AG09309 (cell line): Measurements from ENCODE around the gene TUBB2B.
"Not testable (repeated sequence)": the region's sequence is repeated elsewhere in the genome, so short reads cannot be mapped to it uniquely, and the experiment has no call there.

Source experiments
- DNase-seq: peaks from one replicate; pipeline ENCODE4 v3.0.0-alpha.2; 2010; ENCODE audit warnings: low read depth
- H3K4me3 ChIP-seq: 2 replicates; pipeline ENCODE4 v1.5.1; 2011; ENCODE audit warnings: mild to moderate bottlenecking, low read depth, low read length, moderate library complexity; ENCODE audit not compliant: control insufficient read depth
- TF ChIP-seq, protein P1 (sequence below): IDR thresholded peaks from 2 replicates; pipeline ENCODE4 v1.5.1; 2011; ENCODE audit warnings: mild to moderate bottlenecking, low read depth, low read length, inconsistent platforms; ENCODE audit not compliant: insufficient read depth, control insufficient read depth; ENCODE audit errors: missing control alignments

TUBB2B gene

DNA sequence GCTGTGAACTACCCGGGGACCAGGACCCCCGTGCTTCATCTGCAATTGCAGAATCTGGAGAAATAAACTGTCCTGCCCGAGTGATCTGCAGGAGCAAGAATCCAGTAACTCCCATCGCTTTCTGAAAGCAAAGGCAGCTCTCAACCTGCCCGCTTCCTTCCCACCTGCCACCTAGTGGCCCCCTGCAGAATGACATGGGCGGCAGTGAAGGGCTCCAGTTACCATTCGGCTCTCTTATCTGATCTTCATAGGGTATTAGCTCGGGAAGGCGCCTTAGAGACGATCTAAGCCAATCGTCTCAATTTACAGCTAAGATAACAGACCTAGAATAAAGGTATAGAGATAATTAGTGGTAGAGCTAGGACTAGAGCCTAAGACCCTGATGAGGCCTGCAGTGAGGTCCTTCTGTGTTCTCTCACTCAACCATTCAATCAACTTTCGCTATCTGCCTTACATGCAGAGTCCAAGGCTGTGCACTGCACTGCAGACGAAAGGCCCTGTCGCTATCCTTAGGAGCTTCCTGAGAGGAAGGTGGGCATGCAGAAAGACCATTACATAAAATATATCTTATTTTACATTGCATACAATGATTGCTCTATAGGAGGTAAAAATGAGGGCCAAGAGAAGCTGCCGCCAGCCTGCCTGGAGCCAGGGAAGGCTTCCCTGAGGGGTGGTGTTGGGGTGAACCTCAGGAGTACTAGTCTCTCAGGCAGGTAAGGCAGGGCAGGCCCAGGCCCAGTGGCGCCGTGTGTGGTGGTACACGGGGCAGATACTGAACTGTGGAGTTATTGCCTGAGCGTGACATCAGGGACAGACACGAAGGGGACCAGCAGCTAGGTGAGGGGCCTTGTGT is 24.2 kb upstream of the TUBB2B start:
- DNase-seq: peak; percentile 38
- TF ChIP-seq, protein P1, sequence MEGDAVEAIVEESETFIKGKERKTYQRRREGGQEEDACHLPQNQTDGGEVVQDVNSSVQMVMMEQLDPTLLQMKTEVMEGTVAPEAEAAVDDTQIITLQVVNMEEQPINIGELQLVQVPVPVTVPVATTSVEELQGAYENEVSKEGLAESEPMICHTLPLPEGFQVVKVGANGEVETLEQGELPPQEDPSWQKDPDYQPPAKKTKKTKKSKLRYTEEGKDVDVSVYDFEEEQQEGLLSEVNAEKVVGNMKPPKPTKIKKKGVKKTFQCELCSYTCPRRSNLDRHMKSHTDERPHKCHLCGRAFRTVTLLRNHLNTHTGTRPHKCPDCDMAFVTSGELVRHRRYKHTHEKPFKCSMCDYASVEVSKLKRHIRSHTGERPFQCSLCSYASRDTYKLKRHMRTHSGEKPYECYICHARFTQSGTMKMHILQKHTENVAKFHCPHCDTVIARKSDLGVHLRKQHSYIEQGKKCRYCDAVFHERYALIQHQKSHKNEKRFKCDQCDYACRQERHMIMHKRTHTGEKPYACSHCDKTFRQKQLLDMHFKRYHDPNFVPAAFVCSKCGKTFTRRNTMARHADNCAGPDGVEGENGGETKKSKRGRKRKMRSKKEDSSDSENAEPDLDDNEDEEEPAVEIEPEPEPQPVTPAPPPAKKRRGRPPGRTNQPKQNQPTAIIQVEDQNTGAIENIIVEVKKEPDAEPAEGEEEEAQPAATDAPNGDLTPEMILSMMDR: peak; percentile 97
- H3K4me3 ChIP-seq: no peak overlapping the region

DNA sequence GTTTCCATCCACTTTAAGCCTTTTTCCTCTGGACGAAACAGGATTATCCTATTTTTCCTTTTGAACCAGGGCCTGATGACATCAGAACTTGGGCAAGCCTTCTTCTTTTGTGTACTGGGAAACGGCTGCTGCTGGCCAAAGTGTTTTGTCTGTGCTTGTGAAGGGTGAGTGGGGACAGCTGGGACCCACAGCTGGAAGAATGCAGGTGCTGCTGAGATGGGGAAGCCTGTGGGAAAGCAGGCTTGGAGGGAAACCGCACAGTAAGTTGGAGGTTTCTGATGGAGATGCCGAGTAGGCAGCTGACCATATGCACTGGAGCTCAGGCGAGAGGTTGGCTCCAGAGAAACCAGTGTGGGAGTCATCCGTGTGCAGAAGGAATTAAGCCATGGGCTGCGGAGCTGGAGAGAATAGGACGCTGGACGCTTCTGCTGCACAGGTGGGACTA is 22.8 kb upstream of the TUBB2B start:
- TF ChIP-seq, protein P1: no peak
- DNase-seq: no peak
- no peak overlapping the region for H3K4me3 ChIP-seq

DNA sequence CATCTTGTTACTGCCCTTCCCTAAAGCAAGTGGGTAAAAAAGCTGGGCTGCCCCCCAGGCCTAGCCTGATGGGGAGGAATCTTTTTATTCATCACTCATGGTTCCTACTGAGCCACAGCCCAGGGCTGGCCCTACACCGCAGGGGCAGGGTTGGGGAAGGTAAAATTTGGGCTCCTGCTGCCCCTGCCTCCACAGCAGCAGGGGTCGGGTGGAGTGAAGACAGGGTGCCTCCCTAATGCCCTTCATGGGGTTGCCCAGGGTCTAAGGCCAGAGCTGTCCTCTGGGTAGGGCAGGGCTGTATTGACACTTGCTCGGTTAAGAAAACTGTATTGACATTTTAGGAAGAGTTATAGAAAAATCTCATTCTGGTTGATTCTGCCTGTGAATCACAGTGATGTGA is 22.4 kb upstream of the TUBB2B start:
- no peak overlapping the region for H3K4me3 ChIP-seq
- DNase-seq: no peak
- TF ChIP-seq, protein P1: no peak

DNA sequence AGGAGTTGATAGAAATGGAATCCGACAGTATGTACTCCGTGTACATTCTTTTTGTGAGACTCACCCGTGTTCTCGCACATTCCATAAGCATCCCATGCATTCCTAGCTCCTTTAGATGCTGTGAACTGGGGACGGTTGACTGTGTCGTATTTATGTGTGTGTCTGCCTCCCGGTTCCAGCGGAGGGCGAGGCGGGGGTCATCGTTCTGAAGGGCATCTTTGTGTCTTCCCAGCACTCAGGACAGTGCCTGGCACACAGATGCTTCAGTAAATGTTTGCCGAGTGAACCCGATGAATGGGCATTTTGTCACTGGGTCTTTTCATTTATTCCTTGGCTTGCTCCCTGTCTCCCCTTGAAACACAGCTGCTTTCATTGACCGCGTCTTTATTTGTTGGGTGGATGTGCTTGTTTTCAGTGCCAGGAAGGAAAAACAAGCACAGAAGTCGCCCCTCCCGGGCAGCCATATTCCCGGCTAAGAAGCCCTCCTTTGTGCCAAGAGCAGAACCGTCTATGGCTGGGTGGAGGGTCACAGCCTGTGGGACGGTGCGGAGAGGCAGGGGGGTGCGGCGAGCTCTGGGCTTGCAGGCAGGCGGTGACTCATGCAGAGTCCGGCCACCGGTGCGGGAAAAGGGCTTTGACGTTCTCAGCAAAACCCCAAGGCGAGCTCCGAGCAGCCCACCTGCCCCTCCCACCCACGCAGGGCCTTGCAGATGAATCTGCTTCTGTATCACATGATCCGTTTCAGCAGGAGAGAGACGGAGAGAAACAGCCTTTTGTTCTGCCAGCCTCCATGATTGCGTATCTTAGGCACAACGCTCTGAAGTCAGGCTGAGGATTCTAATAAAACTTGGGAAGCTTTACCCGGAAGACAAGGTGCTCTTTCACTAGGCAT is 20.0 kb upstream of the TUBB2B start:
- peak overlapping the region; percentile 39 for H3K4me3 ChIP-seq
- TF ChIP-seq, protein P1: no peak
- DNase-seq: peak; percentile 23

DNA sequence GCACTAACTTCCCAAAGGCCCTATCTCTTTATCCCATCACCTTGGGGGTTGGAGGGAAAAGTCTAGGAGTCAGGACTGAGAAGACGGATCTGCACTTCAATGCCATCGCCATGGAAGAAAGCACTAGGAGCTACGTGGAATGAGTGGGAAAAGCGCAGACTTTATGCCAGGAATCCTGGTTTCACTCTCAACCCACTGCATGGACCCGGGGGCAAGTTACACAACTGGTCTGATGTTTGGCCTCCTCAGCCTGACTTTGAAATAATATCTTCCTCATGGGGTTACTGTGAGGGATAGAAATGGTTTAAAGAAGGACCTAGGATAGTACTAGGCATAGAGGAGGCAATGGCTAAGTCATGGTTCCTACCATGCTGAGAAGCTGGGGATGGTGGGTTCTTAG is 17.8 kb upstream of the TUBB2B start:
- TF ChIP-seq, protein P1: no peak
- DNase-seq: no peak
- H3K4me3 ChIP-seq: no peak overlapping the region

DNA sequence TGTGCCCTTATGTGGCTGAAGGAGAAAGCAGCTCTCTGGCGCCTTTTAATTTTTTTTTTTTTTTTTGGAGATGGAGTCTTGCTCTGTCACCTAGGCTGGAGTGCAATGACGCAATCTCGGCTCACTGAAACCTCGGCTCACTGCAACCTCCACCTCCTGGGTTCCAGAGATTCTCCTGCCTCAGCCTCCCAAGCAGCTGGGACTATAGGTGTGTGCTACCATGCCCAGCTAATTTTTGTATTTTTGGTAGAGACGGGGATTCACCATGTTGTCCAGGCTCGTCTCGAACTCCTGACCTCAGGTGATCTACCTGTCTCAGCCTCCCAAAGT is 17.3 kb upstream of the TUBB2B start:
- H3K4me3 ChIP-seq, DNase-seq: not testable (repeated sequence)
